ENCODE data around the gene SLC38A4. TPM values are rescaled to one million over a fixed set of nuclear protein-coding genes. Genes with fewer than 3 reads are reported as not detected.

The SLC38A4 gene, protein sequence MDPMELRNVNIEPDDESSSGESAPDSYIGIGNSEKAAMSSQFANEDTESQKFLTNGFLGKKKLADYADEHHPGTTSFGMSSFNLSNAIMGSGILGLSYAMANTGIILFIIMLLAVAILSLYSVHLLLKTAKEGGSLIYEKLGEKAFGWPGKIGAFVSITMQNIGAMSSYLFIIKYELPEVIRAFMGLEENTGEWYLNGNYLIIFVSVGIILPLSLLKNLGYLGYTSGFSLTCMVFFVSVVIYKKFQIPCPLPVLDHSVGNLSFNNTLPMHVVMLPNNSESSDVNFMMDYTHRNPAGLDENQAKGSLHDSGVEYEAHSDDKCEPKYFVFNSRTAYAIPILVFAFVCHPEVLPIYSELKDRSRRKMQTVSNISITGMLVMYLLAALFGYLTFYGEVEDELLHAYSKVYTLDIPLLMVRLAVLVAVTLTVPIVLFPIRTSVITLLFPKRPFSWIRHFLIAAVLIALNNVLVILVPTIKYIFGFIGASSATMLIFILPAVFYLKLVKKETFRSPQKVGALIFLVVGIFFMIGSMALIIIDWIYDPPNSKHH
- total RNA-seq: 0.72 and 1.2 TPM in 2 replicates

DNA sequence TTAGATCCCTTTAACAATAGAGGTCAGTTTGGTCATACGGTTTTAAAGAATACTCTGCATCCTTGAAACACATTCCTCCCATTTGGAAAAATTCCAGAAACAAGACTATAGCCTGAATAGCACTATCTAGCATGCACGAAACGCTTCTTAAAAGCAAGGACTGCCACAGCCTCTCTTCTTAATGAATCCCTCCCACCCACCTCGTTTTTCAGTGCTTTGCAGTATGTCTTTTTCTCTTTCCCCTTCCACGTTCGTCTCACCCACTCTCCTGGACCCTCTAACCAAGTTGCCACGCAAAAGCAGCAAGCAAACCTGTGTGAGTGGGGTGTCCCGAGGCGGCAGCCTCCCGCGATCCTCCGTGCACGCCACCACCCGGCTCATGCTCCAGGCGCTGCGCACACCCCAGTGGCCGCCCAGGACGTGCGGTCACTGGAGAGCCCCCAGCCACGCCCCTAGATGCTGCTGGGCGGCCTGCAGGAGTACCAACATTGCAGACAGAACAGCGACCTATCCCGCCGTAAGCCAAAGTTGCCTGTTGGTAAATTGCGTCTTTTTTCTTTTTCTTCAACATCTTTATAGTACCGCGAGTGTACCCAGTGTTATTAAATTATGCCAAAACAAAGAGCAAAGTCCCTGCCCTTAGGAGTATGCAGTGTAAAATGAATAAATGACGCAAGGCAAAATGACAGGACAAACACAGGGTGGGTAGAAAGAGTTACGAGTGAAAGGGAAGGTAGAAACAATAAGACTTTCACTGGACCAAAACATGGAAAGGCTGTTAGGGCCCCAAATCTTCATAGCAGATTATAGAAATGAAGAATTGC lies at the start of gene SLC38A4:
Gene SLC38A4 (minus strand): TSS at position 407 of the 824 bp plus-strand sequence. CDS start 32,926 bp downstream, outside the sequence.
- Histone ChIP-seq H3K27me3 (ENCODE audit: insufficient read depth, low read length) (peaks cover 19% of the 10 kb centered on the region), H4K20me1 (ENCODE audit: insufficient read depth, low read length) (no peaks in the 10 kb centered on the region), H2AFZ (ENCODE audit: low read length) (peak within 1 kb of the TSS; percentile 62), H3K4me3 (ENCODE audit: insufficient read depth, low read length) (peak within 1 kb of the TSS; percentile 66), H3K27ac (ENCODE audit: low read depth, low read length) (no peak within 1 kb of the TSS), H3K9me3 (ENCODE audit: low read depth, low read length) (no peaks in the 10 kb centered on the region), H3K4me2 (ENCODE audit: insufficient read depth, low read length) (peak within 1 kb of the TSS; percentile 79), H3K36me3 (ENCODE audit: insufficient read depth, low read length) (no peaks in the 10 kb centered on the region), H3K79me2 (ENCODE audit: insufficient read depth, low read length) (no peaks in the 10 kb centered on the region), H3K4me1 (ENCODE audit: insufficient read depth, low read length) (peaks cover 7% of the 10 kb centered on the region)
- TF ChIP-seq, protein P1, sequence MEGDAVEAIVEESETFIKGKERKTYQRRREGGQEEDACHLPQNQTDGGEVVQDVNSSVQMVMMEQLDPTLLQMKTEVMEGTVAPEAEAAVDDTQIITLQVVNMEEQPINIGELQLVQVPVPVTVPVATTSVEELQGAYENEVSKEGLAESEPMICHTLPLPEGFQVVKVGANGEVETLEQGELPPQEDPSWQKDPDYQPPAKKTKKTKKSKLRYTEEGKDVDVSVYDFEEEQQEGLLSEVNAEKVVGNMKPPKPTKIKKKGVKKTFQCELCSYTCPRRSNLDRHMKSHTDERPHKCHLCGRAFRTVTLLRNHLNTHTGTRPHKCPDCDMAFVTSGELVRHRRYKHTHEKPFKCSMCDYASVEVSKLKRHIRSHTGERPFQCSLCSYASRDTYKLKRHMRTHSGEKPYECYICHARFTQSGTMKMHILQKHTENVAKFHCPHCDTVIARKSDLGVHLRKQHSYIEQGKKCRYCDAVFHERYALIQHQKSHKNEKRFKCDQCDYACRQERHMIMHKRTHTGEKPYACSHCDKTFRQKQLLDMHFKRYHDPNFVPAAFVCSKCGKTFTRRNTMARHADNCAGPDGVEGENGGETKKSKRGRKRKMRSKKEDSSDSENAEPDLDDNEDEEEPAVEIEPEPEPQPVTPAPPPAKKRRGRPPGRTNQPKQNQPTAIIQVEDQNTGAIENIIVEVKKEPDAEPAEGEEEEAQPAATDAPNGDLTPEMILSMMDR (IDR thresholded peaks at IDR 0.05; ENCODE audit: extremely low read depth, low read depth, low read length): no peak
- DNase-seq (ENCODE audit: insufficient read length, low spot score, missing footprints): peak; percentile 90

DNA sequence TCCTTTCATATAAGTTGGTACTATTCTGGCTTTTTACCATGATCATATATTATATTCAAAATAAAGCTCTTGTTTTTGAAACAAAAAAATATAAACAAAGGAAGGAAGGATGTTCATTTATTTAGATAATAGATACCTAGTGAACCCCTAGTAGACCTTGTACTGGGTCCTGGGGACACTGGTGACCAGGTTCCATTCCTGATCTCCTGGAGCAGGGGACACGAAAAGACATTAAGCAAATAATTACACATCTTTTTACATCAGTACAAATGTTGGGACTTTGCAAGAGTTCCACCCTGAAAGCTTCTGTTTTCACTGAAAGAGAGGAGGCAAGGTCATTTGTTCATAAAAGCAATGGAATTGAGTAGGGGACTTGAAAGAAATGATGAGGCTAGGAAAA lies 49.3 kb upstream of the SLC38A4 start:
- Histone ChIP-seq H3K4me1 (ENCODE audit: insufficient read depth, low read length) (no peaks in the 10 kb centered on the region), H3K9me3 (ENCODE audit: low read depth, low read length) (peaks cover 4% of the 10 kb centered on the region), H4K20me1 (ENCODE audit: insufficient read depth, low read length) (no peaks in the 10 kb centered on the region), H3K36me3 (ENCODE audit: insufficient read depth, low read length) (no peaks in the 10 kb centered on the region), H3K4me3 (ENCODE audit: insufficient read depth, low read length) (no peak overlapping the region), H3K79me2 (ENCODE audit: insufficient read depth, low read length) (no peaks in the 10 kb centered on the region), H3K4me2 (ENCODE audit: insufficient read depth, low read length) (no peak overlapping the region), H3K27ac (ENCODE audit: low read depth, low read length) (no peak overlapping the region), H2AFZ (ENCODE audit: low read length) (no peak overlapping the region), H3K27me3 (ENCODE audit: insufficient read depth, low read length) (no peaks in the 10 kb centered on the region)
- TF ChIP-seq, protein P1 (IDR thresholded peaks at IDR 0.05; ENCODE audit: extremely low read depth, low read depth, low read length): no peak
- DNase-seq (ENCODE audit: insufficient read length, low spot score, missing footprints): no peak

DNA sequence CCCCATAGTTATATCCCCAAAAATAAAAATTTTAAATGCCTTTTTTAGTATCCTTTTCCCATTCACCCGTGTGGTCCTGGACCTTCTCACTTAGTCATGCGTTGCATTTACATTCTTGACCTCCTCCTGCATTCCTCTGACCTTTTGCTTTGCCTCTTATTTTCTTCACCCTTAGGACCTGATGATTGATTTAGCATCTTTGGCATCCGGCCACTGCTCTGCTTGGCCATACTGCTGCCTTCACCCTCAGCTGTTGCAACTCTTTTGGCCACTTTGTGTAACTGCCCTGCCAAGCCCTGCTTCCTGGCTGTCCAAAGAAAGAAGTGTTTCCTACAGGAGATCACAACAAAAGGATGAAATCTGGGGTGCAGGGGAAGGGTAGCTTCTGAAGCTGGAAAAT lies 48.8 kb upstream of the SLC38A4 start:
- no peak overlapping the region for H3K27ac ChIP-seq (ENCODE audit: low read depth, low read length)
- H2AFZ ChIP-seq (ENCODE audit: low read length): no peak overlapping the region
- no peak overlapping the region for H3K4me2 ChIP-seq (ENCODE audit: insufficient read depth, low read length)

More for the DNA sequence above, 48.8 kb upstream of the SLC38A4 start:
- Histone ChIP-seq H3K27me3 (ENCODE audit: insufficient read depth, low read length) (no peaks in the 10 kb centered on the region), H3K36me3 (ENCODE audit: insufficient read depth, low read length) (no peaks in the 10 kb centered on the region), H3K4me3 (ENCODE audit: insufficient read depth, low read length) (no peak overlapping the region), H4K20me1 (ENCODE audit: insufficient read depth, low read length) (no peaks in the 10 kb centered on the region), H3K79me2 (ENCODE audit: insufficient read depth, low read length) (no peaks in the 10 kb centered on the region), H3K9me3 (ENCODE audit: low read depth, low read length) (peaks cover 4% of the 10 kb centered on the region), H3K4me1 (ENCODE audit: insufficient read depth, low read length) (no peaks in the 10 kb centered on the region)
- DNase-seq (ENCODE audit: insufficient read length, low spot score, missing footprints): no peak
- TF ChIP-seq, protein P1 (IDR thresholded peaks at IDR 0.05; ENCODE audit: extremely low read depth, low read depth, low read length): no peak
